ENCODE results near the gene TDP1.

TDP1 gene

DNA sequence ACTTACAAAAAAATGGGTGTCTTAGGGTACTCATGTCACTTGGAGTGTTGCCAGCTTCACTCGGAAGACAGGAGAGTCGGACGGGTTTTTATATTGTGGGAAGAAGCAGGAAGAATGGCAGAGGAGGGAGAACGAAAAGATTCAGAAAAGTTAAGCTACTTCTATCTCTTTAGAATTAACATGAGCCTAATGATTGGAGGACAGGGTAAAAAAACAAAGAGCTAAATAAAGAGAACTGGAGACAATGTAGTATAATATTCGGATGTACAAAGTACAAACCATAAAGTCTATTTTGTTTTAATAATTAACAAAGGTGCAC is 45.1 kb upstream of the TDP1 start:
- Histone ChIP-seq H3K36me3 (replicated peaks) (no peaks in the 10 kb centered on the region), H3K4me3 (ENCODE audit: low read depth, low read length) (no peak overlapping the region), H3K27ac (no peak overlapping the region), H3K27me3 (replicated peaks) (no peaks in the 10 kb centered on the region)
- TF ChIP-seq, protein P1, sequence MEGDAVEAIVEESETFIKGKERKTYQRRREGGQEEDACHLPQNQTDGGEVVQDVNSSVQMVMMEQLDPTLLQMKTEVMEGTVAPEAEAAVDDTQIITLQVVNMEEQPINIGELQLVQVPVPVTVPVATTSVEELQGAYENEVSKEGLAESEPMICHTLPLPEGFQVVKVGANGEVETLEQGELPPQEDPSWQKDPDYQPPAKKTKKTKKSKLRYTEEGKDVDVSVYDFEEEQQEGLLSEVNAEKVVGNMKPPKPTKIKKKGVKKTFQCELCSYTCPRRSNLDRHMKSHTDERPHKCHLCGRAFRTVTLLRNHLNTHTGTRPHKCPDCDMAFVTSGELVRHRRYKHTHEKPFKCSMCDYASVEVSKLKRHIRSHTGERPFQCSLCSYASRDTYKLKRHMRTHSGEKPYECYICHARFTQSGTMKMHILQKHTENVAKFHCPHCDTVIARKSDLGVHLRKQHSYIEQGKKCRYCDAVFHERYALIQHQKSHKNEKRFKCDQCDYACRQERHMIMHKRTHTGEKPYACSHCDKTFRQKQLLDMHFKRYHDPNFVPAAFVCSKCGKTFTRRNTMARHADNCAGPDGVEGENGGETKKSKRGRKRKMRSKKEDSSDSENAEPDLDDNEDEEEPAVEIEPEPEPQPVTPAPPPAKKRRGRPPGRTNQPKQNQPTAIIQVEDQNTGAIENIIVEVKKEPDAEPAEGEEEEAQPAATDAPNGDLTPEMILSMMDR (IDR thresholded peaks at IDR 0.05; ENCODE audit: low read depth, low read length, missing control alignments): no peak
- DNase-seq: no peak
- in situ Hi-C loops (cut with HindIII; ENCODE audit: low pct_ligation_motif_present, low sequenced_read_pairs): no loop called here

DNA sequence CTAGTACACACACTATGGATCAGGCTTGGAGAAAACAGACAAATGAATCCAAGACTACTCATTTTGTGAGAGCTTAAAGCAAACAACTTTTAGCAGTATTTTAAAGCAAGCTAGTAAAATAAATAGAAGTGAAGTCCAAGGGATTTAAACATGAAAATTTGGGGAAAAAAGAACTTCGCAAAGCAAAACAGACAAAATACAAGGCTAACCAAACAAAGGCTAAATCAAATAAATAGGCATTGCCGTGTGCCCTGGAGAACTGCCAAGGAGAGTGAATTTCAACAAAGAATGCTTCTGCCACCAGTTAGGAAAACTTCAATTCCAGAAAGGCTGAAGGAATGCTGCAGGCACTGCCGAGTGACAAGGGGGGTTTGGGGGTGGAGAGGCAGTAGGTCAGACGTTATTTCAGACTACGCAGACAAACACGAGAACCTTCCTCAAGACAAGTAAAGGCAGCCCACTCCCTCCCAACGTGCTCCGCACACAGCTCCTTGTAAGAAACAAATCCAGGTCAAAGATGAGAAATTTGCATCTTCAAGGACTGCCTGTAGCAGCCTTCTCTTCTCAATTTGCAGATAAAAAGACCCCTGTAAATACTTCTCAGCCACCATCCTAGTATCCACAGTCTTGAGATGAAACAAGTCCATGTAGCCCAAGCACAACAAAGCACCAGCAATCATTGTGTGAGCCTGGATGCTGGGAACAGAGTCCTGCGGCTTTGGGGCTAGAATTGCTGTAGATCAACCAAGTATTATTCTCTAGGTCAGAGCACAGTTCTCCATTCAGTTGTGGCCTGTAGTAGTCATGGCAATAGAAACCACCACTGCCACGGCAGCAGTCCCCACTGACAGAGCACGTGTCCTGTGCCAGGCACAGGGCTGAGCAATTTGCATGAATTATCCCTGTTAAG is 44.5 kb upstream of the TDP1 start:
- peak; percentile 48 for DNase-seq
- in situ Hi-C loops (cut with HindIII; ENCODE audit: low pct_ligation_motif_present, low sequenced_read_pairs): no loop called here
- TF ChIP-seq, protein P1 (IDR thresholded peaks at IDR 0.05; ENCODE audit: low read depth, low read length, missing control alignments): no peak
- H3K27ac ChIP-seq: peak overlapping the region; percentile 77
- no peaks in the 10 kb centered on the region for H3K36me3 ChIP-seq (replicated peaks)
- H3K27me3 ChIP-seq (replicated peaks): no peaks in the 10 kb centered on the region
- no peak overlapping the region for H3K4me3 ChIP-seq (ENCODE audit: low read depth, low read length)

DNA sequence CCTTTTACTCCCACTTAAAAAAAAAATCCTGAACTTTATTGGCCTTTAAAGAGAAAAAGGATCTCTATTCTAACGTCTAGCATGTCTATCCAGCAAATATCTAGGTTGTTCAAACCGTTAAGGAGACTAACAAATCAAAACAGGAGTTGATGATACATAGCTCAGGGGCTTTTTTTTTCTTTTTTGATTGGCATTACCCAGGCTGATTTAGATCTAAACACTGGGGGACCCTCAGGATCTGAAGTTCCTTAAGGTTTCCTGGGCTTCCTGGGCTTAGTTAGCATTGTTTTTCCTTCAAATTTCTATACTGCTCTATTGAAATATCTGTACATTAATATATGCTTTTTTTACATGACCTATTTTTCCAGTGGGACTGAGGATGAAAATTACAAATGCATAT is 43.5 kb upstream of the TDP1 start:
- TF ChIP-seq, protein P1 (IDR thresholded peaks at IDR 0.05; ENCODE audit: low read depth, low read length, missing control alignments): no peak
- no peaks in the 10 kb centered on the region for H3K36me3 ChIP-seq (replicated peaks)
- H3K27me3 ChIP-seq (replicated peaks): no peaks in the 10 kb centered on the region
- H3K27ac ChIP-seq: peak overlapping the region; percentile 77
- DNase-seq: no peak
- in situ Hi-C loops (cut with HindIII; ENCODE audit: low pct_ligation_motif_present, low sequenced_read_pairs): no loop called here
- H3K4me3 ChIP-seq (ENCODE audit: low read depth, low read length): no peak overlapping the region

DNA sequence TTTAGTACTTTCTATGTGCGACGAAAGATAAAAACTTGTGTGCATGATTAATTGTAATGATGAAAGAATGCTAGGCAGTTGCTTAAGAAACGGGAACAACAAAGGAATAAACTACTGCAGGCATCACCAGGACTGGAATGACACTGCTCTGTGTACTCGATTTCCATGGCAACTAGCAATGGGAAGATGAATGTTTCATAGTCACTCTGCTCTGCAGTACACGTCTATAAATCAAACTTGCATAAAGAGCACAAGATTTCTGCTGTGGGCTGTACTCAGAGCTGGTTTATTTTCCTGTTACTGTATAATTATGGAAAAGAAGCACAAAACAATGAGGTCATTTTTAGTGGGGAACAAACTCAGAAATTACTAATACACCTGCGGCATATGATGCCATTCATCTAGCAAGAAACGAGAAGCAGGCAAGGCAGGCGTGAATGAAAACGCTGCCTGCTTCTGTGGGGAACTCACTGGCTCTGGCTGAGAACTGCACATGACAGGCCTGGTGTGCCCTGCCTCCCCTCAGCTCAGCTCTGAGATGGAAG is 43.0 kb upstream of the TDP1 start:
- in situ Hi-C loops (cut with HindIII; ENCODE audit: low pct_ligation_motif_present, low sequenced_read_pairs): no loop called here
- peak; percentile 97 for DNase-seq
- Histone ChIP-seq H3K27me3 (replicated peaks) (no peaks in the 10 kb centered on the region), H3K4me3 (ENCODE audit: low read depth, low read length) (no peak overlapping the region), H3K27ac (peak overlapping the region; percentile 77), H3K36me3 (replicated peaks) (no peaks in the 10 kb centered on the region)
- TF ChIP-seq, protein P1 (IDR thresholded peaks at IDR 0.05; ENCODE audit: low read depth, low read length, missing control alignments): no peak

DNA sequence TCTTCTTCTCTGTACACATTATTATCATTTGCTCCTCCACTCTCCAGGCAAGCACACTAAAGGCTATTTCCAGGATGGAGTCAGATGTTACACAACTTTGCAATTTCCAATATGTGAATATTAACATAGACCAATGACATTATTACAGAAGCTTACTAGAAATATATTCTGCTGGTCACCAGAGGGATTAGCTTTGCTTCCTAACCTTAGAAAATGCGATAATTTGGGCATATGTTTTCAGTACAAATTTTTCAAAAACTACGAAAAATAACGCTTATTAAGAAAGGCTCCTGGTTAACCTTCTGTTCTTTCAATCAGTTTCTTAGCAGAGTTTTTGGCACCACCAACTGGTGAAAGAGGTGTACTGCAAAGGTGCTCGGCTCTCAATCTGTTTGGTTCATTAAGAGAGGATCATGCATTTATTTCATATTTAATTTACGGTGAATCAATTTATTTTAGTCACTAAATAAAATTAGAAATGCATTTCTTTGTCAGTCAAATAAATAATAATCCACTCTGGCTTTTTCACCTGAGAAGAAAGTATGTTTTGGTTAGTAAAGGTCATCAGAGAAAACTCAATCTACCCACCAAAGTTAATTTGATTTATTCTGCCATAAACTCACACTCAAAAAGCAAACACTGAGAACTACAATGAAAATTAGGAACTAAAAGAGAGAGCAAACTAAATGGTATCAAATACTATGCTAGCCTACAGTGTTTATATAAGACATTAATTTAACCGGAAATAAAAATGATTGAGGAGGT is 40.4 kb upstream of the TDP1 start:
- H3K27ac ChIP-seq: peak overlapping the region; percentile 3

More for the DNA sequence above, 40.4 kb upstream of the TDP1 start:
- Histone ChIP-seq H3K27me3 (replicated peaks) (no peaks in the 10 kb centered on the region), H3K4me3 (ENCODE audit: low read depth, low read length) (no peak overlapping the region), H3K36me3 (replicated peaks) (no peaks in the 10 kb centered on the region)
- TF ChIP-seq, protein P1 (IDR thresholded peaks at IDR 0.05; ENCODE audit: low read depth, low read length, missing control alignments): peak; percentile 91
- peak; percentile 86 for DNase-seq
- in situ Hi-C loops (cut with HindIII; ENCODE audit: low pct_ligation_motif_present, low sequenced_read_pairs): no loop called here
